Spleen (tissue), 7 donors: Measurements from ENCODE around the gene NHP2.
A peak's percentile ranks its signal among the peaks of the same experiment; 100 is the strongest.

ENCODE experiments used
- POLR2A ChIP-seq, 3 donors: fragments of 450-650 bp; IDR thresholded peaks; one replicate each; pipeline ENCODE4 v1.5.1; 2017; ENCODE audit warnings: antibody characterized with exemption in 3 of 3, mild to moderate bottlenecking in 1 of 3
- POLR2AphosphoS5 ChIP-seq, 3 donors: sonication (generic); formaldehyde crosslinking; IDR thresholded peaks; one replicate each; pipeline ENCODE4 v1.5.1; 2017; ENCODE audit warnings: antibody characterized with exemption in 3 of 3
- TF ChIP-seq, protein P1 (sequence below), 11 experiments: fragments of 200-600 bp in 7 of 11; fragments of 450-650 bp in 4 of 11; sonication (generic) in 4 of 11; IDR thresholded peaks in 8 of 11; conservative IDR thresholded peaks in 3 of 11; 1 replicate in 7 of 11; 2 replicates in 4 of 11; pipeline versions ENCODE4 v1.4.0 to v1.8.0; 2016 to 2021; ENCODE audit warnings: antibody characterized with exemption in 11 of 11, inconsistent platforms in 4 of 11, mild to moderate bottlenecking in 1 of 11
- donor health status: DM: no; HTN: no; CAD: no; lungs with moderate emphysema.
- donor health status: DM: no; HTN: no; CAD: no.
- donor health status: DM: no; HTN: no; CAD: no.

DNA sequence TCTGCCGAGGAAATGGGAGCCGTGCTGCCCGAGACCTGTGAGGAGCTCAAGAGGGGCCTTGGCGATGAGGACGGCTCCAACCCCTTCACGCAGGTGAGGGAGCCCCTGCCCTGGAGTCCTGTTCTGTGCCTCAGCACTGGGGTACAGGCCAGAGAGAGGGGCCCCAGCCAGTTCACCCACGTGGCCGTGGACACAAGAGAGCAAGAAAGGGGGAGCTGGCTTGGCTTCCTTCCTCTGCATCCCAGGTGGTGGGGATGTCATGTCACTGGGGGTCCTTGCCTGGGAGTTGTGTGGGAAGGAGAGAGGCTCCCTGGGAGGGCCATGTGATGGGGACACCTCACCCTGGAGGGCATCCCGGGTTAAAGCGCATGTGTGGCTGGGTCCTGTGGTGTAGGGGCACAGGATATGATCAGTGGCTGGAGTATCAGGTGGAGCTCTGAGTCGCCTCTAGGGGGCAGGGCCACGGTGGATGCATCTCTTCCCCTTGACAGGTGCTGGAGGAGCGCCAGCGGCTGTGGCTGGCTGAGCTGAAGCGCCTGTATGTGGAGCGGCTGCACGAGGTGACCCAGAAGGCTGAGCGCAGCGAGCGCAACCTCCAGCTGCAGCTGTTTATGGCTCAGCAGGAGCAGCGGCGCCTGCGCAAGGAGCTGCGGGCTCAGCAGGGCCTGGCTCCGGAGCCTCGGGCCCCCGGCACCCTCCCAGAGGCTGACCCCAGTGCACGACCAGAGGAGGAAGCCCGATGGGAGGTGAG is 32.9 kb downstream of the NHP2 start:
- TF ChIP-seq, protein P1, sequence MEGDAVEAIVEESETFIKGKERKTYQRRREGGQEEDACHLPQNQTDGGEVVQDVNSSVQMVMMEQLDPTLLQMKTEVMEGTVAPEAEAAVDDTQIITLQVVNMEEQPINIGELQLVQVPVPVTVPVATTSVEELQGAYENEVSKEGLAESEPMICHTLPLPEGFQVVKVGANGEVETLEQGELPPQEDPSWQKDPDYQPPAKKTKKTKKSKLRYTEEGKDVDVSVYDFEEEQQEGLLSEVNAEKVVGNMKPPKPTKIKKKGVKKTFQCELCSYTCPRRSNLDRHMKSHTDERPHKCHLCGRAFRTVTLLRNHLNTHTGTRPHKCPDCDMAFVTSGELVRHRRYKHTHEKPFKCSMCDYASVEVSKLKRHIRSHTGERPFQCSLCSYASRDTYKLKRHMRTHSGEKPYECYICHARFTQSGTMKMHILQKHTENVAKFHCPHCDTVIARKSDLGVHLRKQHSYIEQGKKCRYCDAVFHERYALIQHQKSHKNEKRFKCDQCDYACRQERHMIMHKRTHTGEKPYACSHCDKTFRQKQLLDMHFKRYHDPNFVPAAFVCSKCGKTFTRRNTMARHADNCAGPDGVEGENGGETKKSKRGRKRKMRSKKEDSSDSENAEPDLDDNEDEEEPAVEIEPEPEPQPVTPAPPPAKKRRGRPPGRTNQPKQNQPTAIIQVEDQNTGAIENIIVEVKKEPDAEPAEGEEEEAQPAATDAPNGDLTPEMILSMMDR (IDR thresholded peaks at IDR 0.05 in 8 of 11, conservative IDR thresholded peaks at IDR 0.05 in 3 of 11), result peak; percentile 13 to 82 (median 65)
- no peak for TF ChIP-seq POLR2A (IDR thresholded peaks at IDR 0.05)
- peak; percentile 70 to 82 (median 81) for TF ChIP-seq POLR2AphosphoS5 (IDR thresholded peaks at IDR 0.05)
